NCI-H2196 (cell line): ENCODE measurements around the gene JAM3.
A peak's percentile ranks its signal among the peaks of the same experiment; 100 is the strongest.
"Not testable (repeated sequence)": the region's sequence is repeated elsewhere in the genome, so short reads cannot be mapped to it uniquely, and the experiment has no call there.

ENCODE experiments used
- DNase-seq: peaks from one replicate; lab custom pipeline; 2025; ENCODE audit not compliant: unreplicated experiment; lab: John Stamatoyannopoulos, UW

JAM3 gene

DNA sequence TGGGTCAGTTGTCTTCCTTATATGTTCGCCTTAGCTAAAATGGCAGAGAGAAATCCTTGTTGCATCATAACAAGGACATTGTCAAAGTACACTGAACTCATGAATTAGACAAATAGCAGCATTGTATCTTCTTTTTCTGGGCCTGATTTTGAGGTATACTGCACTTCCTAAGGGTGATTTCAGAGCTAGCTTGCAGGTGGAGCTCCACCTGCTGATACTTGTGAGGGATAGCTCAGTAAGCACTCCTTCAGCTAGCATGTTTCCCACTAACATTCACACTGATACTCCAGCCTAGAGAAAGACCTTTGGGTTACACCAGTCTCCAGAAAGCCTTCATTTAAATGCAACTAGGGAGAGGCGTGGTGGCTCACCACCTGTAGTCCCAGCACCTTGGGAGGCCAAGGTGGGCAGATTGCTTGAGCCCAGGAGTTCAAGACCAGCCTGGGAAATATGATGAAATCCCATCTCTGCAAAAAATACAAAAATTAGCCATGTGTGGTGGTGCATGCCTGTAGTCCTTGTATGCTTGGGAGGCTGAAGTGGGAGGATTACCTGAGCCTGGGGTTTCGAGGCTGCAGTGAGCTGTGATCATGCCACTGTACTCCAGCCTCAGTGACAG lies 29.8 kb downstream of the JAM3 start:
- peak; percentile 44 for DNase-seq

DNA sequence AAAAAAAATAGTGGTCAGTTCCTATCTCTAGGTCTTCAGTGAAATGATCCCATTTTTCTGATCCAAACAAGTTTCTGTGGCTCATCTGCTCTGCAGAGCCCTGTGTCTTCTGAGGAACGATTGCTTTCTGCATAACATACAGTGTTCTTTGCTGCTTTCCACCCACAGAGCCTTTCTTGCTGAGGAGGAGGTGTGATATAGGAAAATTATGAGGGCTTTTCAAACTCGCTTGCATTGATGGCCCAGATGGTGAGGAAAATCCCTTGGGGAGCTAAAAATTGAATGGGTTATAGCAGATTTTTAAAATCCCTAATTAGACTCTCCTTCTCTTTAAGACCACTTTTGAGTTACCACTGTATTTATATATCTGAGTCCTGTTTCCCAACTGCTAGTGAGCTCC lies 31.3 kb downstream of the JAM3 start:
- no peak for DNase-seq

DNA sequence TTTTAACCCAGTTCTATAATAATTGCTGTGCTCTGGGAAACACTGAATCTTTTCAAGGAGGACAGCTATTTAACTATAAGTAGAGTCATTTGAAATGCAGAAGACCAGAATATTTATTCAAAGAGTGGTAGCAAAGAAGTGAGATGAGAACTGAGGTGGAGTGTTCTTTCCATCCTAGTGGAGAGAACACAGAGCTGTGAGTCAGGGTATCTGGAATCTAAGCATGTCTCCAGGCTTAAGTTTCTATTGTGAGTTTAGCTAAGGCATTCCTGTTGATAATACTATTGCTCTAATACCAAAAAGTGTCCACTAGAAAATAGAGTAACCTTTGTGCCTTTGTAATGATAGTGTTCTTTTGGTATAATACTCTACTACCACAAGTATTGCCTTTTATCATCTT lies 32.4 kb downstream of the JAM3 start:
- no peak for DNase-seq

DNA sequence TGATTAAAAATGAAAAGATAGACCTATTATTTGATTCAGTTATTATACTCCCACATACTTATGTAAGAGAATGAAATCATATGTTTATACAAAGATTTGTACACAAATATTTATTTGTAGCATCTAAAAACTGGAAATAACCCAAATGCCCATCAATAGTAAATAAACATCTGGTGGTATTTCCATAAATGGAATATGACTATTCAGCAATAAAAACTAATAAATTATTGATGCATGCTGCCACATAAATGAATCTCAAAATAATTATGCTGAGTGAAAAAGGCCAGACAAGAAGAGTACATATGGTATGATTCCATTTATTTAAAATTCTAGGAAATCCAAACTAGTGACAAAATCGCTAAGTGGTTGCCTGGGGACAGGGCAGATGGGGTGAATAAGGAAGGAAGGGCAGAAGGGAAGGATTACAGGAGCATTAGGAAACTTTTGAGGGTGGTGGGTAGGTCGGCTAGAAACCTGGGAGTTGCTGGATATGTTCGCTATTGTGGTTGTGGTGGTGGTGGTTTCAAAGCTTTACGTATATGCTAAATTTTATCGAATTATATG lies 41.5 kb downstream of the JAM3 start:
- DNase-seq: no peak

DNA sequence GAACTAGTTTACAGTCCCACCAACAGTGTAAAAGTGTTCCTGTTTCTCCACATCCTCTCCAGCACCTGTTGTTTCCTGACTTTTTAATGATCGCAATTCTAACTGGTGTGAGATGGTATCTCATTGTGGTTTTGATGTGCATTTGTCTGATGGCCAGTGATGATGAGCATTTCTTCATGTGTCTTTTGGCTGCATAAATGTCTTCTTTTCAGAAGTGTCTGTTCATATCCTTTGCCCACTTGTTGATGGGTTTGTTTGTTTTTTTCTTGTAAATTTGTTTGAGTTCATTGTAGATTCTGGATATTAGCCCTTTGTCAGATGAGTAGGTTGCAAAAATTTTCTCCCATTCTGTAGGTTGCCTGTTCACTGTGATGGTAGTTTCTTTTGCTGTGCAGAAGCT lies 44.9 kb downstream of the JAM3 start:
- not testable (repeated sequence) for DNase-seq

DNA sequence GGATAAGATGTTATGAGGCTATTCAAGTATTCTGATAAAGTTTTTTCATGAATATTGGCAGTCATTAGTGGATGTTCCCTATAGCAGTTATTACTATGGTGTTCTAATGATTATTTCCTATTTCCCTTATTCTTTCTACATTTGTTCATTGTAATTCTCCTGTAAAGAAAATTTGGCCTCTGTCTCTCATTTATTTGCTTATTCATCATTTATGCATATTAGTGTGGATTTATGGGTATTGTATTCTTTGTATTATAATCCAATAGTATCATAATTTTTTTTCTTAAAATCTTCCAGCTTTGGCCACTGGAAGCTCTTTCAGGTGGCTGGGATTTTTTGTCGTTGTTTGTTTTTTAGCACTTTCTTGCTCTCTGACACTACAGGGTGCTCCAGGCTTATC lies 47.3 kb downstream of the JAM3 start:
- DNase-seq: no peak

DNA sequence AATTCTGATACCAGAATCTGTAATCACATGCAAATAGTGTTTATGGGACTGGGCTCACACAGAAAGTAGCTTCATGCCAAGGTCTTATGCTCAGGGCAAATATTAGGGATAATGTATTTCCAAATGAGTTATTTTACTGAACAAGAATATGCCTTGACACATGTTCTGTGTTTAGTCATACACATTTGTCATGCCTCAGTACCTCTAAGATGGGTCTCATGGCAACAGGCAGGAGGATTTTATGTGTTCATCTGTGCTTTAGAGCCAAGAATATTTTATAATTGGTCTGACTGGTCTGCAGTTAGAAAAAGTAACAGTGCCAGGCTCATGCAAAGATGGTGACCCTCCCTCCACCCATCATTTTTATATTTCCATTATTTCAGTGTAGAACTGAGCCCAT lies 49.1 kb downstream of the JAM3 start:
- no peak for DNase-seq

DNA sequence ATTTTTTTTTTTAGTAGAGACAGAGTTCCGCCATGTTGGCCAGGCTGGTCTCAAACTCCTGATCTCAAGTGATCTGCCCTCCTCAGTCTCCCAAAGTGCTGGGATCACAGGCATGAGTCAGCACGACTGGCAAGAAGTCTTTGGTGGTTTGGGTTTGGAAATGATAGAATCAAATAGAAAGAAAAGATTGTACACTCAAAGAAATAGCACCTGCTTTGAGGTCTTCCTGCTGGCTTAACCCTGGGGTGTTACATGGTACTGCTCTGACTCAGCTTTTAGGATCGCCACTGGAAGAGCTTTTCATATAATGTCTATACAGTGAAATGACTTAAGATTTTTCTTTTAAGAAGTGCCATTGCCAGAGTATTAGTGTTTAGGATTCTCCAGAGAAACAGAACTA lies 50.2 kb downstream of the JAM3 start:
- no peak for DNase-seq

DNA sequence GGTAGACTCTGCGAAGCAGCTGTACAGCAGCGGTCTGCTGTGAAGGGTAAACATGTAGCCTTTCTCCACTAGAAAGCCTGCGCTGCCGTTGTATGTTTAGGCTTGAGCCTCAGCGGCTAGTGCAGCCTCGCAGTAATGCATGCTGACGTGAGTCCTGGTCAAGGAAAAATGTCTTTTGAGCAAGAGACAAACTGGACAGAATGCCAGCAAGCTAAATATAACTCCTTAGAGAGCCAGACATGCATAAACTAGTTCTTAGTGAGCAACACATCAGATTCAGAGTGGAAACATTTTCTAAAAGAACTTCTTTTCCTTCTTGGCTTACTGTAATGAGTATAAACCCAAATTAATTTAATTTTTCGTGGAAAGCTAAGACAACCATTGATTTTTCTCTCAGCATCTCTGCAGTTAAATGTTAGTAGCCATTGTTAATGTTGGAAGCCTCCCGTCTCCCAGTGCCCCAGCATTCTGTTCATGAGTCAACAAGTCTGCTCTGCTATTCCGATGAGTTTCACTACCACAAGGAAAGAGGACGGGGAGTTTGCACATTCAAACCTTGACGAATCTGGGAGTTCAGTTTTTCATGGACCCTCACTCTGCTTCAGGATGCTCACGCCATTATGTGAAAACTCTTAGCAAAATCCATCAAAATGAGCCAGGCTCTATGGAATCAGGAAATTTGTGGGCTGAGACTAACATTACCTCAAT lies 51.4 kb downstream of the JAM3 start:
- no peak for DNase-seq

DNA sequence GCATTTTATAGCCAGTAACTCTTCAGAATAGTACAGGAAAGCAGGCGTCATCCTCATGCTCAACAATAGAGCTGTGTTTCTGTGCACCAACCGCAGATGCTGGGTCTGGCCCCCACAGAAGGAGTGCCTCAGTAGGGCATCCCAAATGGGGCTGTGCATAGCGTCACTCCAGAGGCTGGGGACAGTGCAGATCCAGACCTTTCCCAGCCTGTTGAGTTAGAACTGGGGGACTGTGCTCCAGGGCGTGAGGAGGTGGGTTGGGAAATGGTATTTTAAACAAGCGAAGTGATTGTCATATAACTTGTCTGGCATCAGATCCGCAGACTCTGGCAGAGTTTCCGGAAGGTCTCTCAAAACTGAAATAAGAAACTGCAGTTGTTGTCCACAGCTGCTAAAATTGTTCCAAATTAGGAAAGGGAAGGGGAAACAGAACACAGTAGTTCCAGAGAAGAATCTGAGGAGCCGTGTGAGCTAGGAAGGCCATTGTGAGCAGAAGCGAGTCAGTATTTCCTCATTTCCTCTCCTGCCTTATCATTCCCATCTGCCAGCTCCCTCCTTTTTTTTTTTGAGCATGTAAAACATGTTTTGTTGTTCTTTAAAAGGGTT lies 52.2 kb downstream of the JAM3 start:
- DNase-seq: no peak

DNA sequence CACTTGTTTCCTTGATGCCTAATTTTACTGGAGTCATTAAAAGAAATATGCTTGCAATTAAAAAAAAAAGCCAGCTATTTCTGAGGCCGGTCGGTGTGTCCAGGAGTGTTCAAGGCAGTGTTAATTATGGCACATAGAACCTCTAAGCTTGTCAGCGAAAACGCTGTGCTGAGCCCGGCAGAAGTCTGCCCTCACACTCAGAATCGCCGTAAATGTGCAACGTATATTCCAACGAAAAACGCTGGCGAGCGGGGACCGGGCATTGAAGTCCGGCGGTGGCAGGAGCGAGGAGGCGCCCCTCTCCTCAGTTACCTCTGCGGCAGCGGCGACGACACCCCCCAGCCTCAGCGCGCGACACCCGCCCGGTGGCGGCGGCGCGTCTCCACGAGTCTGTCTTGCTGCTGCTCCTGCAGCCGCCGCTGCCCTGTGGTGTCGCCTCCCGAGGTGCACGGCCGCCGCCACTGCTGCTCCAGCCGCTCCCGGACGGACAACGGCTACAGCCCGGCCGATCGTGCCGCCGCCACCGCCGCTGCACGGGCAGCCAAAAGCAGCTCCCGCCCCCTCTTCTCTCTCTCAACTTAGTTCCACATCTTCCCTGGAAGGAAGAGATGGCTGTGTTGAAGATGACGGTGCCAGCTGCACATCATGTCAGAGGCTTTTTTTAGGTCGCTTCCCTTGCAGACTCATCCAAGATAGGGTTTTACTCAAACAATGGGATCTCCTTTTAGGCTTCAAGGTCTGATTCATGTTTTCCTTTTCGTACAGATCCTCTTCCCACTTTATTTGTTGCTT lies 56.0 kb downstream of the JAM3 start:
- no peak for DNase-seq

DNA sequence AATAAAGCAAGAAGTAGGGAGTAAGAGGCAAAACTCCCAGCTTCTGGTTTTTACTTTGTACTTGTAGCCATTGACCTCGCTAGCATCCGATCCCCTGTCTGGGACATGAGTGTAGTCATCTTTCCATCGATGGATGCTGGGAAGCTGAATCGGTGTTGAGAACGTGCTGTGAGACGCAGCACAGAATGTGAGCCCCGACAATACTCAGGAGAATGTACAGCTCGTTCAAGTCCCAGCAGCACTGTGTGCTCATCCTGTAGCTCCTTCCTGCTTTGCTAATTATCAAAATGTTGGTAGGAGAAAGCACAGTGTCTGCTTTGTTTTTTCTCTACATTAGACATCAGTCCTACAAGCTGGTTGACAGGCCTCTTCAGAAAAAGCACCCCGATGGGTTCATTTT lies 56.6 kb downstream of the JAM3 start:
- no peak for DNase-seq

DNA sequence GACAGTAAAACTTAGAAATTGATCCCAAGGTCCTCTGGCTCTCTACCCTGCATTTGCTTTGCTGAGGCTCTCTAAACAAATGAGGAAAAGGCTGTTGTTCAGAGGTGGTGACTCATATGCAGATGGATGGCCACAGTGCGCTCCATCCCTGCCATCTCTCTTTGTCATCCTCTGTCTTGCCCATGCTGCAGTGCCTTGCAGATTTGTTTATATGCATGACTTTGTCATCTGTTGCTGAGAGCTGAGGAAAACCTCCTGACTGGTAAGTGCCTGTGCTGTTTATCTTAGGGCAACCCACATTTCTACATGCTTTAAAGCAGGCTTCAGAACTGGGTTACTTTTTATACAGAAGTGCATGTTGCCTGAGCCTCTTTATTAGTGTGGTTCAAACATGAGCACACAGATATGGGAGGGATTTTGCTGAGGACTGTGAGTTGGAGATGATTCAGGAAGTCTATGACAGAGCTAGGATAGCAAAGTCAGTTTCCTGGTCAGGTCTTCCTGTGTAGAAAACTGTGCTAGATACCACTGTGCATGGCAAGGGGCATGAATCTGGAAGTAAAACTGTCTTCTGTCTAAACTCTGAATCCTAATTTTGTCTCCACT lies 57.4 kb downstream of the JAM3 start:
- DNase-seq: peak; percentile 18

DNA sequence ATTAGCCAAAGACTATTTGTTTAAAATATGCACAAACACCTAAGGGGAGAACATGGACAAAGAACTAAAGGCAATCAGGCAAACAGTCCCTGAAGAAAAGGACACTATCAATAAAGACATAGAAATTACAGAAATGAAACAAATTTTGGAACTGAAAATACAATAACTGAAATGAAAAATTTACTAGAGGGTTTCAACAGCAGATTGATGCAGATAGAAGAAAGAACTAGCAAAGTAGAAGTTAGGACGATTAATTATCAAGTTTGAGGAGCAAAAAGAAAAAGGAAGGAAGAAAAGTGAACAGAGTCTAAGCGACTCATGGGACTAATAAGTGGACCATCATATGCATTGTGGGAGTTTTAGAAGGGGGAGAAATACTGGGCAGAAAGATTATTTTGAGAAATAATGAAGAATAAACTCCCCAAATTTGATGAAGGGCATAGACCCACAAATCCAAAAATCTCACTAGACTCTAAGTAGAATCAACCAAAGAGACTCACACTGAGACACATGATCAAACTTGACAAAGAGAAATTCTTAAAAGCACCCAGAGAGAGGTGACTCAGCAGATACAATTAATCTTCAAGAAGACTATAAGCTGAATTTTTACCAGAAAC lies 62.9 kb downstream of the JAM3 start:
- no peak for DNase-seq

DNA sequence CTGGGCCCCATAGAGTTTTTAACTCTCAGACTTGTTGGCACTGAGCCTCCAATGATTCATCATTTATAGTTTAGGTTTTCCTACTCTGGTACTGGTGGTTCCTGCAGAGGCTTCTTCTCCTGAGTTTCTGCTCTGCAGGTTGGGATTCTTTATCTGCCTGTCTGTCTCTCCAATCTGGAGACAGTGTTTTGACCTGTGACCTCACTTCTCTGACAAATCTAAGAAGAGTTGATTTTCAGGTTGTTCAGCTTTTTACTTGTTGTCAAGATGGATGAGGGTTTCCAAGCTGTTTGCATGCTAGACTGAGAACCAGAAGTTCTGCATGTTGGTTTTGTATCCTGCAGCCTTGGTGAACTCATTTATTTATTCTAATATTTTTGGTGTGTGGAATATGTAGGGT lies 63.9 kb downstream of the JAM3 start:
- DNase-seq: no peak

DNA sequence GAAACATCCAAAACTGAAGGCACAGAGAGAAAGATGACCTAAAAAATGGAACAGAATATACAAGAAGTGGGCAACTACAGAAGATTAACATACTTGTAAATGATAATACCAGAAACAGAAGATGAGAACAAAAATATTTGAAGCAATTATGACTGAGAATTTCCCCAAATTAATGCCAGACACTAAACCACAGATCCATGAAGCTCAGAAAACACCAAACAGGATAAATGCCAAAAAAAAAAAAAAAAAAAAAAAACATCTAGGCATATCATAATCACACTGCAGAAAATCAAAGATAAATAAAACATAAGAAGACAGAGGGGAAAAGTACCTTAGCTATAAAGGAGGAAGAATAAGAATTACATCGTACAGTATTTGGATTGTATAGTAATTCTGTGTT lies 65.3 kb downstream of the JAM3 start:
- no peak for DNase-seq

DNA sequence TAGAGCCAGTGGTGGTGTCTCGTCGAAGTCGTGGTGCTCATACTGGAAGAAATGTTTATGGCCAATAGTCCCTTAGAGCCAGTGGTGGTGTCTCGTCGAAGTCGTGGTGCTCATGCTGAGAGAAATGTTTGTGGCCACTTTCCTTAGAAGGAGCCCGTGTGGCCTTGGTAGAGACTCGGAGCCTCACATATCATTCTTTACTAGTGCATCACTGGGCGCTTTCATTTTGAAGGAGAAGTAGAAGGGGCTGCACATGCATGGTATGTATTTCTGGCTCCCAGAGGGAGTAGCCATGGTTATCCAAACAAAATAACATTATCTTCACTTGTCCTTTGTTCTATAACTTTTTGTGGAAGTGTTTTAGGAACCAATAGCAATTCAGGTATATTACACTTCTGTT lies 69.5 kb downstream of the JAM3 start:
- no peak for DNase-seq

DNA sequence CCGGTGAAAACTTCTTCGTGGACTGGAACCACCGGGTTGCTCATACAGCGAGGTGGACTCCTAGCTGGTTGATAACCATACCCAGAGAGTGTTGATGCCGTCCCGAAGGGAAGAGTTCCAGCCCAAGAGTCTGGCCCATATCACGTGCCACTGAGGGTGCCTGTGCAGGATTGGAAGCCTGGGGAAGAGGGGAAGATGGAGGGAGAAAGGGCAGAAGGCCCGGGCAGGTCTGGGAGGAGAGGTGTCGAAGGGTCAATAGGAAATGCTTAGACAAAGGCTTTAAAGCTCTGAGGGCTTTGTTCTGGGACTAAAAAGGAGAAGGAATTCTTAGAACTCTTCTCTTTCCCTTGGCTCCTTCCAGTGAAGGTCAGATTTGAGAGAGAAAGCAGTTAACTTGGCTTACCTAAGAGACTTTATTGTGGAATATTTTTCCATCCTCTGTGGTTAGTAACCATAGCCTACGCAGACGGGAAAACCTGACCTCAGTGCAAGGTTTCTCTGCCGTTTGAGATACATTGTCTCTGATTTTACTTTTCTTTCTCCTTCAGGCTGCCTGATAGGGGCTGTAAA lies 70.5 kb downstream of the JAM3 start:
- no peak for DNase-seq

DNA sequence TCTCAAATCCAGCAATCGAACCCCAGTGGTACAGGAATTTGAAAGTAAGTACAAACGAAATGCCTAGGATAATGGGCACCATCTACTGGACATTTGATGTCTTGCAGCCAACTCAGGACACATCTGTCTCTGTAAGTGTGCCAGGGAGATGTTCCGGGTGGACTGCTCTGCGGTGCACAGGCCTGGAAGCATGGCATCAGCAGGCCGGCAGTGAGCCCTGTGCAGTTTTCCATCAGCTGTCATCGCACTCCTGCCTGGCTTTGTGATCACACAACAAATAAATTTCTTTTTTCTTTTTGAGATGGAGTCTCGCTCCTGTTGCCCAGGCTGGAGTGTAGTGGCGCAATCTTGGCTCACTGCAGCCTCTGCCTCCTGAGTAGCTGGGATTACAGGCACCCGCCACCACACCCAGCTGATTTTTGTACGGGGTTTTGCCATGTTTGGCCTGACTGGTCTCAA lies 71.0 kb downstream of the JAM3 start:
- peak; percentile 69 for DNase-seq

DNA sequence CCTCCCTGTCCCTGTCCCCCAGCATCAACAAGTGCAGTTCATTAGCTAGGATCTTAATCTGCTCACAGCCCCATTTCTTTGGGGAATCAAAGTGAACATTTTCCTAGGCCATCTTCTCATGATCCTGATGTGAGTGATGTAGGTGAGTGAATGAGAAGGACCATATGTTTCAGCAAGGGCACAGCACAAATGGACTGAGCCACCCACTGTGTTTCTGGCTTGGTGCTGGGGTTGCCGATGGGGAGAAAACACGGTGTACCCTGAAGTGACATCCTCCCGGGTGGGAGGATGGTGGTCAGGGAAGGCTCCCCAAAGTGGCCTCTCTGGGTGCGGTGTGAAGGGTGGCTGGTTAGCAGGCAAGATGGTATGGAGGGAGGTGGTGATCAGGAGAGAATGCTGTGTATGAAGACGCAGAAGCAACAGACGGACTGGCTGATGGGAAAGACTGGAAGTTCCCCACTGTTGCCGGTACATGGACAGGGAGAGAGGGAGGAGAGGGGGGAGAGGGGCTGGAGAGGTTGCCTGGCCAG lies 72.2 kb downstream of the JAM3 start:
- DNase-seq: no peak
